MV-4-11 (cell line): ENCODE data around the gene UGT1A6.

Source experiments
- DNase-seq: peaks from one replicate; lab custom pipeline; 2025; lab: John Stamatoyannopoulos, UW

UGT1A6 gene

DNA sequence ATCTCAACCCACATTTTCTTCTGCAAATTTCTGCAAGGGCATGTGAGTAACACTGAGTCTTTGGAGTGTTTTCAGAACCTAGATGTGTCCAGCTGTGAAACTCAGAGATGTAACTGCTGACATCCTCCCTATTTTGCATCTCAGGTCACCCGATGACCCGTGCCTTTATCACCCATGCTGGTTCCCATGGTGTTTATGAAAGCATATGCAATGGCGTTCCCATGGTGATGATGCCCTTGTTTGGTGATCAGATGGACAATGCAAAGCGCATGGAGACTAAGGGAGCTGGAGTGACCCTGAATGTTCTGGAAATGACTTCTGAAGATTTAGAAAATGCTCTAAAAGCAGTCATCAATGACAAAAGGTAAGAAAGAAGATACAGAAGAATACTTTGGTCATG lies 75.4 kb downstream of the UGT1A6 start:
- no peak for DNase-seq

DNA sequence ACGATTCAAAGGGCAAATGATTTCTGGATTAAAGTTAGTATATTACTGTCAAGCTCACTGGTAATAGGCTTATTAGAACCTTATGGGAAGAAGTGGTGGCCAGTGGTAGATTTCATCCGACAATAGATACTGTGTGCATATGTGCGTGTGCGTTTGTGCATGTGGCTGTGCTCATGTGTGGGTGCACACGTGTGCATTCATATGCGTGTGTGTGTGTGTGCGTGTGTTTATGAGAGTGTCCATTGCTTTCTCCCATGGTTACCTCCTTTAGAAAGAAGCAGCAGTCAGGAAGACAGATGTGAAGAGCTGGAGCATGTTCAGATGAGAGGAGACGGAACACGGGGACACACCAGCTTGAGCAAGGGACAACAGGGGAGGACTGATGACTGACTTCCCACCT lies 76.6 kb downstream of the UGT1A6 start:
- DNase-seq = no peak

DNA sequence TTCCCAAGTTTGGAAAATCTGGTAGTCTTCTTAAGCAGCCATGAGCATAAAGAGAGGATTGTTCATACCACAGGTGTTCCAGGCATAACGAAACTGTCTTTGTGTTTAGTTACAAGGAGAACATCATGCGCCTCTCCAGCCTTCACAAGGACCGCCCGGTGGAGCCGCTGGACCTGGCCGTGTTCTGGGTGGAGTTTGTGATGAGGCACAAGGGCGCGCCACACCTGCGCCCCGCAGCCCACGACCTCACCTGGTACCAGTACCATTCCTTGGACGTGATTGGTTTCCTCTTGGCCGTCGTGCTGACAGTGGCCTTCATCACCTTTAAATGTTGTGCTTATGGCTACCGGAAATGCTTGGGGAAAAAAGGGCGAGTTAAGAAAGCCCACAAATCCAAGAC lies 79.5 kb downstream of the UGT1A6 start:
- DNase-seq = no peak

DNA sequence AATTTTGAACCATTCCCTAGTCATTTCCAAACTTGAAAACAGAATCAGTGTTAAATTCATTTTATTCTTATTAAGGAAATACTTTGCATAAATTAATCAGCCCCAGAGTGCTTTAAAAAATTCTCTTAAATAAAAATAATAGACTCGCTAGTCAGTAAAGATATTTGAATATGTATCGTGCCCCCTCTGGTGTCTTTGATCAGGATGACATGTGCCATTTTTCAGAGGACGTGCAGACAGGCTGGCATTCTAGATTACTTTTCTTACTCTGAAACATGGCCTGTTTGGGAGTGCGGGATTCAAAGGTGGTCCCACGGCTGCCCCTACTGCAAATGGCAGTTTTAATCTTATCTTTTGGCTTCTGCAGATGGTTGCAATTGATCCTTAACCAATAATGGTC lies 79.9 kb downstream of the UGT1A6 start:
- DNase-seq = no peak

DNA sequence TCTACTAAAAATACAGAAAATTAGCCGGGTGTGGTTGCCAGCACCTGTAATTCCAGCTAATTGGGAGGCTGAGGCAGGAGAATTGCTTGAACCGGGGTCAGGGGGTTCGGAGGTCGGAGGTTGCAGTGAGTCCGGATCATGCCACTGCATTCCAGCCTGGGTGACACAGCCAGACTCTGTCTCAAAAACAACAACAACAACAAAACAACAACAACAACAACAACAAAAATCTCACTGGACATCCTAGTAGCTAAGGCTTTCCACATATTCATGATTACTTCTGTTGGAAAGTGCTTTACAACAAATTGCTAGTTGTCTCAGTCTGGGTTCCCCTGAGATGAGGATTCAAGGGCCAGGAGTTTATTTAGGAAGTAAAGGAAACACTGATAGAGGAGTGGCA lies 81.2 kb downstream of the UGT1A6 start:
- no peak for DNase-seq

DNA sequence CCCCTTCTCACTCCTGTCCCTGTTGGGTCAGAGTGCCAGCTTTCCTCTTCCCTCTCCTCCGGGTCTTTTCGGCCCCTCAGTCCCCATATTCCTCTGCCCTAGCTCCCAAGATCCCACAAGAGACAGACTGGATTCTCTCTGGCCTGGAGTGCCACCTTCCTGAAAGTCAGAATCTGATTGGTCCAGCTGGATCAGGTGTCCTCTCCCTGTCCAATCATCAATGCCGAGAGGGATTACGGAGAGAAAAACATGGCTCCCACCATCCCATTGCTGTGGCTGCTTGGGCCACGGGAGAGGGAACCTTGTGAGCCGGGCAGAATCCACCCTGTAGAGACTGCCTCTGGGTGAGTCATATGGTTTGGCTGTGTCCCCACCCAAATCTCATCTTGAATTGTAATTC lies 82.7 kb downstream of the UGT1A6 start:
- no peak for DNase-seq

DNA sequence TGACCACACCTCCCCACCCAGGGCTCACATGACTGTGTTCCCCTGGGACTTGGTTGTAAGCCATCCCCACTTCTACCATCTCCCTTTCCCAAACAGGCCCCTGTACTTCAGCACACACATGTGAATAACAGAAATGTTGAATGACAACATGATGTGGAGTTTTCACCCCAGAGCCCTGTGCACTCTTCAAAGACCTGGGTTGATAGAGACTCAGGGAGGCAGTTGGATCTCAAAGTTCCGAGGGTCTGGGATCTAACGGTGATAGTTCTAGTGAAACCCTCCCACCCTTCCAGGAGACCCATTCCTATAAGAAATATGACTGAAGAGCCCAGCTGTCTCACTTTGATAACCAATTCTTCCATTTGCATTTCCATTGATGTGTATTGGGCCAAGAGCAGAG lies 85.3 kb downstream of the UGT1A6 start, which contains the start of gene MROH2A:
TSS of gene MROH2A (plus strand) at position 301 of the 400 bp plus-strand sequence. CDS start 1,029 bp downstream, outside the sequence.
- no peak for DNase-seq

DNA sequence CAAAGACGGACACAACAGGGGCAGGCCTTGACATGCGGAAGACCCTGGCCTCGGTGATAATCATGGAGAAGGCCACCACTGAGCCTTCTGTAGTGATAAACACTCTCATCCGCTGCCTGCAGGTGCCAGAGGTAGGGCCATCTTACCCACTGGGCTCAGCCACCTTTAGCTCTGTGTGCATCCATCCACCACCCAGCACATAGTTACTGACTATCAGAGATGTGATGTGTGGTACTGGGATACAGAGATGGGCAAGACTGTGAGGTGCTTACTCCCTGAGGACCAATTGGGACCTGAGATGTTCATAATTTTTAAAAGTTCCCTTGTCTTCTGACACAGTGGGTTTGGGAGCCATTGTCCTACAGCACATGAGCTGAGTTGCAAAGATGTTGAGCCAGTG lies 87.0 kb downstream of the UGT1A6 start:
- no peak for DNase-seq

DNA sequence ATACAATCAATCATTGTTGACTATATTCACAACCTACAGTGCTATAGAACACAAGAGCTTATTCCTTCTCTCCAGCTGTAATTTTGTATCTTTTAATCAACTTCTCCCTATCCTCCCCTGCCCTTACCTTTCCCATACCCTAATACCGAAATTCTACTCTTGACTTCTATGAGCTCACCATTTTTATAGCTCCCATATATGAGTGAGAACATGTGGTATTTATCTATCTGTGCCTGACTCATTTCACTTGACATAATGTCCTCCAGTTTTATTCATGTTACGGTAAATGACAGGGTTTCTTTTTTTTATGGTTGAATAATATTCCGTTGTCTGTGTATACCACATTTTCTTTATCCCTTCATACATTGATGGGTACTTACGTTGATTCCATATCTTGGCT lies 88.1 kb downstream of the UGT1A6 start:
- no peak for DNase-seq

DNA sequence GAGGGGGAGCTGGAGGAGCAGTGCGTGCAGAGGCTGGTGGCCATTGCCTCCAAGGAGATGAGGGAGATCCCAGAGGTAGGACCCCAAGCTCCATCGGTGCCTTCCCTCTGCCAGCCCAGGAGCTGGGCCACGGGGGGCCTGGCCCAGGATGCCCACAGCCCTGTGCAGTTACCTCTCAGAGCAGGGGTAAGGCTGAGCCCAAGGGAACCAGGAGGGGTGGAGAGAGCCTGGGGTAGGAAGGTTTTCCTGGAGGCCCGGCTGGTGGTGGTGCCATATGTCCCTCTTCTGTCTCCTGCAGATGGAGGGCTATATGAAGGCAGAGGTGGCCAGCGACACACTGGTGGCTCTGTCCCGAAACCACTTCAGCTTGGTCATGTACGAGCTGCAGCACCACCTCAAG lies 96.9 kb downstream of the UGT1A6 start:
- no peak for DNase-seq

DNA sequence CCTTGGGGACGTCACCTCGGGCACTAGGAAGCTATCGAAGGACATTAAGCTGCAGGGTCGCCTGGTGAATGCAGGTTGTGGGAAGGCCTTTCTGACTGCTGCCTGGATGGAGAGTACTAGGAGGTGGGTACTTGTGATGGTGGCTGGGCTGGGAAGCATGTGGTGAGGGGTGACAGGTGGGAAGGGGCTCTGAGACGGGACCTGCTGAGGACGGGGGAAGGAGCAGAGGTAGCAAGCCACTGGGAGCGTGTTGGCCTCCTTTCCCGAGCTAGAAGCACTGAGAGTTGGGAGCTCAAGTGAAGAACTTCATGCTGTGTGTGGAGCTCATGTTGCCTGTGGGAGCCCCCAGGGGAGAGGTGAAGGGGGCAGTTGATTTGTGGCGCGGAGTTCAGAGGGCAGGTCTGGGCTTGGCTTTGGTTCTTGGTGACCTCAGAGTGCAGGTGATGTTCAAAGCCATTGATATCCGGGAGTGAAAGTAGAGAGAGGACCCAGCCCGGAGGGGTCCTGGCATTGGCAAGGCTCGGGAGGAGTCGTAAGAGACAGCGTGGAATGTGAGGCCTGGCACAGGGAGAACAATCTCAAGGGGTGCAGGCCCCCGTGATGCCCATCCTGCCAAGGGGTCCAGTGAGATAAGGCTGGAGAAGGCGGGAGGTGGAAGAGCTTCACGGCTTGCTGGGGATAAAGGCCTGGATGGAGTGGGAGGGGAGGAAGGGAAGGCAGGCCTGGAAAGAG lies 98.6 kb downstream of the UGT1A6 start:
- DNase-seq = no peak

DNA sequence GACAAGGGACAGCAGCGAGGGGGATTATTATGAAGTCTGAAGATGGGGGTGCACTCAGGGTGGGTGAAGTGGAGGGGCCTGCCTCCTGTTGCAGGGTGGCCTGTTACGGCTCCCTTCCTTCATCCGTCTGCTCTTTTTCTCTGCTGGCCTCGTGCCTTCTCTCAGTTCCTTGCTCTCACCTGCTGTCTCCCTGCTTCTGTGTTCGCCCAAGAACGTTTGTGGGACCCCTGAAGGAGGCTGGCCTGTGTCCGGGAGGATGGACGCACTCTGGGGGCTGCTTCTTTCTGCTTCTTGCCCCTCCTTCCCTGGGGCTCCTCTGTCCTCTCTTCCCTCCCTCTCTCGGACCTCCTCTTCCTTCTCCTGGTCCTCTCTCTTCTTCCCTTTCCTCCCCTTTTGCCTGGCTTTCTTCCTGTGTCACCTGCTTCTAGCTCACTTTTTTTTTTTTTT lies 99.2 kb downstream of the UGT1A6 start:
- no peak for DNase-seq

DNA sequence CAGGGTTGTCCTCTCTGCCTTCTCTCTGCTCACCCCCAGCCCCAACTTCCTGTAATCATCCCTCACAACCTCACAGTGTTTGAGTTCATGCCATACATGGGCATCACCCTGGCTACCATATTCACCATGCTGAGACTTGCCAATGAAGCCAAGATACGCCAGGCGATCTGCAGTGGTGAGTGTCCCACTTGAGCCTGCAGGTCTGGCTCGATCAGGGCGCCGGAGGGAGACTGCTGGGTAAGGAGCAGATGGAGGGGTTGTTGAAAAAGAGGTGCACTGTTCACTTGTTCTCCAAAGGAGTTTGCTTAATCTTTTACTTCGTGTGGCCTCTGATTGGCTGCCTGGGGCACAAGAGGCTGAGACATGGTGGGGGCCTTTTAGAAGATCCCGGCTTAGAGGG lies 100.0 kb downstream of the UGT1A6 start:
- no peak for DNase-seq

DNA sequence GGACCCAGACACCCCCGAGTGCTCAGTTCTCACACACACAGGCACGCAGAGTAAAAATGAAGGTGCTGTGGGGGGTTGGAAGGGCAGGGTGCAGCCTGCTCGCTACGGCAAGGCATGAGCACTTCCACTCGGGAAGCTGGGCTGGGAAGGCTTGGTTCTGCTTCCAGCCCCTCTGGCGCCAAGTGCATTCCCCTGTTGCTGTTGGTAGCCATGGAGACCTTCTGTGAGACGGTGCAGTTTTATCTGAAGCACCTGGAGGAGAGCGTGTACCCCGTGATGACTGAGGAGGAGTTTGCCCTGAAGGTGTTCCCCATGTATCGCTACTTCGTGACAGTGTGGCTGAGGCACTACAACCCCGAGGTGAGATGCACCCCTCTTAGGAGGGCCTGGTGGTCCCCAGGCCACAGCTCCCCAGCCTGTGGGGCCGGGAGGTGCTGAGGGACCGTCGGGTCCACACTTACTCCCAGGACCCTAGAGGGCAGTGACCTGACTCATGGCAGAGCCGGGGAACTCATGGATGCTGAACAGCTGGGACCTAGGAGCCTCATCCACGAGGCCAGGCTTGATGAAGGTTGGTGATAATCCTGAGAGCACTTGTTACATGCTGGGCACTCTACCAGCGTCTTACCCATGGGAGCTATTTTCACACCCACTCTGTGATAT lies 100.9 kb downstream of the UGT1A6 start:
- no peak for DNase-seq

DNA sequence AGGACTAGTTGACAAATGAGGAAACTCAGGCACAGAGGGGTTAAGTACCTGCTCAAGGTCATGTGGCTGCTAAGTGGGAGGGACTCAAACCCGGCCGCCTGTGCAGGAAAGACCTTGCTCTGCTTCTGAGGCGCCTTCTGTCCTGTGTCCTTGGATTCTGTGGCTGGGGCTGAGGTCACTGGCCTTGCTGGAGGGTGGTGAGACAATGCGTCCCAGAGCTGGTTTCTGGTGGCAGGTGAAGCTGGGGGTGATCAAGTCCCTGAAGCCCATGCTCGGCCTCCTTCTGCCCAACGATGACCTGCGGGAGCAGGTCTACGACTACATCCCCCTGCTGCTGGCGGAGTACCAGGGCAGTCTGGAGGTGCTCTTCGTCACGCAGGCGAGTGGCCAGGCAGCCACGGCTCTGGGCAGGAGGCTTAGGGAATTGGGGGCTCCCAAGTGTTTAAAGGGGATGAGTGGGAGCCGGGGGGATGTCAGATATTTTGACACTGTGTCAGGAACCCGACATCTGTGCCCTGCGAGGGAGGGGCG lies 101.5 kb downstream of the UGT1A6 start:
- DNase-seq = no peak

DNA sequence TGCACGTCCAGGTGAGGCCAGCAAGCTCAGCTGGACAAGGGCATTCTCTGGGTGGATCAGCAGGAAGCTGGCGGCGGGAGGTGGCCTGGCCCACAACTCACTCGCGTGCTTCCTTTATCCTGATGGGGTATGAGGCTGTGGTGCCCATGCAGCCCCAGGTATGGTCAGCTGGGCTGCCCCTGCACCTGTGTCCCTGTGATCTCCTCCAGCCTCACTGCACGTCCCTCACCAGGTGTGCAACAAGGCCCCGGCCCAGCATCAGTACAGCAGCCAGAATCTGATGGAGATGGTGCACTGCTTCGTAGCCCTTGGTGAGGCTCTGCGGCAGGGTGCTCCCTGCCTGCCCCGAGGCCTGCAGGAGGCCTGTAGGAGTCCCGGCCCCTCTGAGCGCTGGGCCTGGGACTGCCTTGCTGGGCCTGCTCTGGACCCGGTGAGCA lies 103.1 kb downstream of the UGT1A6 start:
- DNase-seq = no peak

DNA sequence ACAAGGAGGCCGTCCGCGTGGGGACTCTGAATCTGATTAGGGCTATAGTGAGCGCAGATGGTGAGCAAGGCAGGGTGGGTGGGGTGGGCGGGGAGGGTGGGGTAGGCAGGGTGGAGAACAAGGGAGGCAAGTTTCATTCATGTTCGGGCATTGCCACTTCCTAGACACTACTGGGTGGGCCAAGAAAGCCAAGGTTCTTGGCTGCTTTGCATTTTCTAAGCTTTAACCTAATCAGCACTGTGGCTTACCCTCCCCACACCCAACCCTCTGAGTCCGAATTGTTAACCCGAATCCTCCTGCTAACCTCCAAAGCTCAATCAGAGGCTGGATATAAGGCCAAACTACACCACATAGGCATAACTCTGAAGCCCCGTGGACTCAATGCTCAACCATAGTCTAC lies 103.6 kb downstream of the UGT1A6 start:
- DNase-seq = no peak

DNA sequence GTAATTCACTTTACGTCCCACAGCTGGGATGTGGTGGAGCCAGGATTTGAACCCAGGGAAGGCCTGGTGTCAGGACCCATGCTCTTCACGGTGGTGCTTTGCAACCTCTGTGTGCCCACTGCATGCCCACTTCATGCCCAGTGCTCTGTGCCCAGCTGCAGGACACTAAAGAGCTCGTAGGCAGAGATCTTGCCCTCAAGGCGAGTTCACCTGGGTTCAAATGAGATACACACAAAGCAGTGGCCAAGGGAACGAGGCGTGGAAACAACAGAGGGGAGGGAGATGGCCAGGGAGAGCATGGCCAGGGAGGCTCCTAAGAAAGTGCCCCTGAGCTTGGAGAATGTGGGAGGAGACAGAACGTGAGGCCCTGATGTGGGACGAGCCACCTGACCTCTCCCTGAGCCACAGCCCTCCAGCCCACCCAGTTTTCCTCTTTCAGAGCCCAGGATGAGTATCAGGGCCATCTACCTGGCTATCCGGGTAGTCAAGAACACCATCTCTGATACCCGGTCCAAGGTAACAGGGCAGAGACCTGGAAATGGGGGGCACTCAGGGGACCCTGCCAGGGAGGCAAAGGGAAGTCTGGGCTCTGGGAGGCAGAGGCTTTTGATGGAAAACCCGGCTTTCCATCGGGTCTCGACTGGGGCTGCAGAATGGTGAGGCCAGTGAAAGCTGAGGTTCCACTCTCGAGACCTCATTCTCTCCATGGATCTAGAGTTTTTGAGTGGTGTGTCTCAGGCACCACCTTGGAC lies 105.8 kb downstream of the UGT1A6 start:
- no peak for DNase-seq

DNA sequence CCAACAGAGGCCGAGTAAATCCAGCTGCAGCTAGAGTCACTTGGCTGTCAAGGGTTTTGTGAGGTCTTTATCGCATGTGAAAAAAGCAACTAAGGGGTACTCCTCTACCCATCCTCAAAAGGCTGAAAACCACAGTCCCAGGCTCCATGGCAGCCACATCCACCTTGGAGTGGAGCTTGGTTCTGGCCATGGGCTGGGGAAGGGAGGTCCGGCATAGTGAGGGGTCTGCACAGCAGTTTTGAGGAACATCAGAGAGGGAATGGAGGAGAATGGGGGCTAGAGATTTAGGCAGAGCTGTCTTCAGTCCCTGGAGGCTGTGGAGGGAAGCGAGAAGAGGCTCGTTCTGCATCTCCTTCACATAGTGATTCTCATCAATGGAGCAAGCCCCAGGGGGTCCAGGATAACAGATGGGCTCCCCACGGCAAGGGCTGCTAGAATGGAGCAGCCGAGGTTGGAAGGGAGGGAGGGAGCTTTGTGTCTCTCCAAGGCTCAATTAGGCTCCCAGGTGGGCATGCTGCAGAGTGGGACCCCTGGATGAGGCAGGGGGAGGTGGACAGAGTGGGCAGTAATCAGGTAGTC lies 106.5 kb downstream of the UGT1A6 start:
- DNase-seq = no peak

DNA sequence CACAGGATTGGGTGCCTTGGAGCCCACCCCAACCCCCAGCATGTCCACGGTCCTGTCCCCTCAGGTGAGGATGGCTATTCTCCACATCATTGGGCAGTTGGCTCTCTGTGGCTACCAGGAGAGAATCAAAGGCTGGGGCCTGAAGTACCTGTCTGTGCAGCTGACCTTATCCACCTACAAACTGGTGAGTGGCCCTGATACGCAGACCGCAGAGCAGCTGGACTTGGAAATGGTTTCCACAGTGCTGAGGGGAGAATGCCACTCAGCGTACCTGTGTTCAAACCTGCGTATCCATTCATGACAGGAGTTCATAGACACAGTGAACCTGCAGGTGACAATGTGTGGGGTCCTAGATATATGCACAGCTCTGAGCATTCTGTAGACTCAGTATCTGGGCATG lies 107.0 kb downstream of the UGT1A6 start:
- DNase-seq = no peak

DNA sequence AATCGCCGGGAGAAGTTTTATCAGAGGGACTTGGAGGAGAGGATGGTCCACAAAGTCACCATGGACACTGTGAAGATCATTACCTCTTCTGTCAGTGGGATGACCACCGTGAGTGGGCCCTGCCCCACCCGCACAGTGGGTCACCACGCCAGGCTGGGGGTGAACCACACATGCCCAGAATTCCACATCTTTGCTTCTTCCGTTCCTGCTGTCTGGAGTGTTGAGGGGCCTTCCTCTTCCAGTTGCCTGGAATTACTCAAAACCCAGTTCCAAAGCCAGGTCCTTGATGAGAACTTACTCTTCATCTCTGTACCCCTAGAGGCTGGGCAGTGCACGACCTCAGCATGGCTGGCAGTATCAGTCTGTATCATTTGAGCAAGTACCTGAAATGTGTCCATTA lies 107.5 kb downstream of the UGT1A6 start:
- DNase-seq = no peak

DNA sequence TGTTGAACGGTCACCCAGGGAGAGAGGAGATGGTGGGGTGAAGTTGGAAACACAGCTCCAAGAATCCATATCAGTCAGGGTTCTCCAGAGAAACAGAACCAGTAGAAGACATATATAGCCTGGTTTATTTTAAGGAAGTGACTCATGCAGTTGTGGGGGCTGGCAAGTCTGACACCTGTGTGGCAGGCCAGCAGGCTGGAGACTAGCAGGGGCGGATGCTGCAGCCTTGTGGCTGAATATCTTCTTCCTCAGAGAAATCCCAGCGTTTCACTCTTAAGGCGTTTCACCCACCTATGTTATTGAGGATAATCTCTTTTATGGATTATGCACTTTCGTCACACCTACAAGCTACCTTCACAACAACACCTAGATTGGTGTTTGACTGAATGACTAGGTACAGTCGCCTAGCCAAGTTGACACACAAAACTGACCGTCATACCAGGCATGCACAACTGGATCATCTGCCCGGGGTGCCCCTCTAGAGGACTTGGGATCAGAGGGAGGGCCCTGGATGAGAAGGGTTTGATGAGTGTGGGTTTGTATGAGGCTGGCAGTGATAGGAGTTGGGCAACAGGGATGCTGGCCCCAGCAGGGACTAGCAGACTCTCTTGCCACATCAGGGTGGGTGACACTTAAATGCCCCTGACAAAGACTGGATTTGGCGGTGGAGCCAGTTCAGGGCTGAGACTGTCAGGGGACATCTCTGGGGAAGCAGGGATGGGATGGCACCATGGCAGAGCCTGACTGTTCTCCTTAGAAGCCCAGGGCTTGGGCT lies 108.9 kb downstream of the UGT1A6 start:
- DNase-seq = no peak
